K562 (cell line): ENCODE measurements around the gene SHROOM3. TPM values are rescaled to one million over a fixed set of nuclear protein-coding genes. Genes with fewer than 3 reads are reported as not detected.

Experiments
- ATAC-seq: fragments of 200-7000 bp; cut with Tn5 transposase; 3 replicates; pipeline ENCODE4 v1.9.1; 2020; ENCODE audit warnings: moderate library complexity
- BruUV-seq: library from RNA; stranded (reverse); fragments of 400-500 nt; replicated peaks from 2 replicates; lab custom pipeline; 2021; lab: Mats Ljungman, UMichigan
- CTCF ChIA-PET: fragments of 300-600 bp; formaldehyde crosslinking; extraction: SDS; loops from one replicate; lab custom pipeline; 2021; ENCODE audit warnings: low intra/inter-chr PET ratio; lab: Yijun Ruan, JAX
- POLR2A ChIA-PET: fragments of 300-600, 350-650 bp; sonication (Branson Sonifier 250); formaldehyde crosslinking; extraction: SDS; loops from one replicate; lab custom pipeline; 2021; ENCODE audit warnings: antibody characterized with exemption, inconsistent platforms; lab: Yijun Ruan, JAX
- DNase-seq, 4 experiments: peaks; one replicate each; pipeline versions ENCODE4 v3.0.0 to v3.0.0-alpha.2; 2011 to 2018; ENCODE audit warnings: low spot score in 3 of 4, mixed read lengths in 3 of 4; ENCODE audit errors: extremely low read depth in 1 of 4
- FAIRE-seq: peaks from 2 replicates; lab custom pipeline; 2011; peaks lifted over from hg19 to GRCh38; lab: Jason Lieb, UNC
- H2AFZ ChIP-seq: 2 replicates; pipeline ENCODE4 v1.6.0; 2011; ENCODE audit warnings: low read depth, low read length, control low read depth, inconsistent platforms
- H3K27ac ChIP-seq: fragments of 200-600 bp; 3 replicates; pipeline ENCODE4 v1.8.0; 2011; ENCODE audit warnings: low read depth, mild to moderate bottlenecking, control low read depth, inconsistent platforms, low read length, moderate library complexity, mixed read lengths; ENCODE audit errors: extremely low read depth
- H3K27me3 ChIP-seq, 2 experiments: fragments of 300-600 bp in 1 of 2; 2 replicates in 1 of 2; 3 replicates in 1 of 2; pipeline versions ENCODE4 v1.6.0 to v1.8.0; 2011; ENCODE audit warnings: inconsistent platforms in 2 of 2, low read length in 2 of 2, mild to moderate bottlenecking in 1 of 2, mixed read lengths in 1 of 2, moderate library complexity in 1 of 2; ENCODE audit not compliant: control insufficient read depth in 2 of 2, insufficient read depth in 2 of 2
- H3K36me3 ChIP-seq: fragments of 300-600 bp; 3 replicates; pipeline ENCODE4 v1.8.0; 2011; ENCODE audit warnings: mild to moderate bottlenecking, low read length, inconsistent platforms; ENCODE audit not compliant: control insufficient read depth, insufficient read depth
- H3K4me1 ChIP-seq, 2 experiments: fragments of 200-600 bp in 1 of 2; replicated peaks in 1 of 2; 2 replicates in 1 of 2; 3 replicates in 1 of 2; pipeline versions ENCODE4 v1.5.1 to v1.8.0; 2011; ENCODE audit warnings: inconsistent platforms in 2 of 2, low read length in 2 of 2, mild to moderate bottlenecking in 1 of 2, mixed read lengths in 1 of 2, moderate library complexity in 1 of 2; ENCODE audit not compliant: control insufficient read depth in 2 of 2, insufficient read depth in 2 of 2
- H3K4me2 ChIP-seq: 2 replicates; pipeline ENCODE4 v1.6.1; 2011; ENCODE audit warnings: low read length, control low read depth, inconsistent platforms, mixed read lengths; ENCODE audit not compliant: insufficient read depth
- H3K4me3 ChIP-seq: fragments of 200-600 bp; sonication (generic), shearing (Covaris generic); 2 replicates; pipeline ENCODE4 v1.5.1; 2016; ENCODE audit warnings: control low read depth, inconsistent platforms
- H3K79me2 ChIP-seq: fragments of 200-600 bp; 3 replicates; pipeline ENCODE4 v1.8.0; 2011; ENCODE audit warnings: low read length, inconsistent platforms; ENCODE audit not compliant: control insufficient read depth, insufficient read depth
- H3K9ac ChIP-seq, 2 experiments: 2 replicates each; pipeline versions ENCODE4 v1.6.0 to v1.6.1; 2011; ENCODE audit warnings: low read depth in 2 of 2, low read length in 2 of 2, control low read depth in 1 of 2, inconsistent platforms in 1 of 2, mild to moderate bottlenecking in 1 of 2, mixed read lengths in 1 of 2; ENCODE audit not compliant: insufficient read depth in 1 of 2
- H3K9me1 ChIP-seq: one replicate; pipeline ENCODE4 v1.6.0; 2011; ENCODE audit warnings: inconsistent platforms, mild to moderate bottlenecking, low read length, moderate library complexity; ENCODE audit not compliant: control insufficient read depth, insufficient read depth
- H3K9me3 ChIP-seq: replicated peaks from 2 replicates; pipeline ENCODE4 v1.5.1; 2011; ENCODE audit warnings: low read depth, low read length, inconsistent platforms; ENCODE audit not compliant: control insufficient read depth, insufficient read depth
- H4K20me1 ChIP-seq: replicated peaks from 2 replicates; pipeline ENCODE4 v1.6.1; 2011; ENCODE audit warnings: low read length, inconsistent platforms, mixed read lengths; ENCODE audit not compliant: control insufficient read depth, insufficient read depth
- HDAC1 ChIP-seq, 2 experiments: fragments of 450-650 bp; IDR thresholded peaks; 2 replicates each; pipeline ENCODE4 v1.6.1; 2016 to 2017; ENCODE audit warnings: inconsistent platforms in 1 of 2, mild to moderate bottlenecking in 1 of 2, moderate library complexity in 1 of 2
- HEY1 ChIP-seq: fragments of 250-450 bp; sonication (Bioruptor Pico); IDR thresholded peaks from 2 replicates; pipeline ENCODE4 v1.5.0; 2020; ENCODE audit warnings: mild to moderate bottlenecking, moderate library complexity, borderline replicate concordance
- HIVEP1 ChIP-seq: fragments of 250-450 bp; sonication (Bioruptor Pico); IDR thresholded peaks from 2 replicates; pipeline ENCODE4 v1.4.0; 2020; ENCODE audit warnings: mild to moderate bottlenecking
- MYC ChIP-seq, 2 experiments: fragments of 250-450 bp in 1 of 2; sonication (Bioruptor Pico) in 1 of 2; IDR thresholded peaks; 2 replicates each; pipeline versions ENCODE4 v1.5.1 to v1.6.1; 2012 to 2021; ENCODE audit warnings: low read depth in 2 of 2, borderline replicate concordance in 1 of 2, improper control_type of control experiment in 1 of 2, low read length in 1 of 2, mild to moderate bottlenecking in 1 of 2, moderate library complexity in 1 of 2
- NFE2 ChIP-seq: IDR thresholded peaks from 2 replicates; pipeline ENCODE4 v1.6.1; 2014; ENCODE audit warnings: antibody characterized with exemption, low read depth
- ZNF124 ChIP-seq: sonication (generic); formaldehyde crosslinking; IDR thresholded peaks from 2 replicates; pipeline ENCODE4 v1.8.1; 2022; ENCODE audit warnings: missing genetic modification reagents
- WGBS: fragments of 100-300 bp; shearing (Covaris generic); methylation state at CpG from one replicate; pipeline ENCODE4 v1.1.6; 2016; ENCODE audit warnings: low coverage, mixed read lengths; ENCODE audit not compliant: insufficient coverage; ENCODE audit errors: missing lambda C conversion rate; 5-methylcytosine and 5-hydroxymethylcytosine counted together
- in situ Hi-C: fragments of 300-500 bp; cut with MboI; formaldehyde crosslinking; loops from 4 replicates; pipeline ENCODE4 v1.15.0; 2018; ENCODE audit warnings: inconsistent platforms, mixed read lengths
- intact Hi-C: fragments of 100-400 bp; cut with micrococcal nuclease; formaldehyde crosslinking; loops from 2 replicates; pipeline ENCODE4 v1.14.2; 2022
- polyA plus RNA-seq, 8 experiments: library from polyadenylated mRNA; depleted of rRNA in 4 of 8; stranded (reverse) in 5 of 8; unstranded in 3 of 8; fragments of >200 nt; fragmentation: Nextera tagmentation in 2 of 8; fragmentation: Illumina TruSeq in 1 of 8; extraction: Ambion mirVana in 2 of 8; extraction: Trizol in 1 of 8; gene quantifications; 2 replicates each; pipeline versions ENCODE4 v1.2.1 to v1.2.3, GENCODE V29; 2011 to 2014; ENCODE audit warnings: inconsistent platforms in 1 of 8, missing spikeins in 1 of 8
- total RNA-seq, 7 experiments: library from RNA; depleted of rRNA in 6 of 7; stranded (reverse); fragments of >200 nt in 6 of 7; fragmentation: Illumina TruSeq in 2 of 7; extraction: Trizol in 2 of 7; gene quantifications; 2 replicates each; pipeline versions ENCODE4 v1.2.1 to v1.2.3, GENCODE V29; 2011 to 2021; ENCODE audit warnings: low replicate concordance in 1 of 7
- TF ChIP-seq, protein P1 (sequence below): sonication (generic); formaldehyde crosslinking; IDR thresholded peaks from 2 replicates; pipeline ENCODE4 v1.4.0; 2020; ENCODE audit warnings: mild to moderate bottlenecking, missing genetic modification reagents
- TF ChIP-seq, protein P2 (sequence below), 2 experiments: fragments of 450-650 bp; formaldehyde crosslinking in 1 of 2; IDR thresholded peaks; 2 replicates each; pipeline versions ENCODE4 v1.4.0 to v1.6.1; 2014 to 2020; ENCODE audit warnings: mild to moderate bottlenecking in 2 of 2, borderline replicate concordance in 1 of 2, low read depth in 1 of 2
- TF ChIP-seq, protein P3 (sequence below): fragments of 450-650 bp; IDR thresholded peaks from 2 replicates; pipeline ENCODE4 v1.6.1; 2016; ENCODE audit warnings: missing biosample characterization, missing genetic modification characterization

The SHROOM3 gene
- total and polyA plus RNA-seq, 9 of the 15 experiments (the other 6 are each of a cell fraction or from before 2014, with no cell fraction given): 0.01 to 0.07 TPM; not detected in 7

DNA sequence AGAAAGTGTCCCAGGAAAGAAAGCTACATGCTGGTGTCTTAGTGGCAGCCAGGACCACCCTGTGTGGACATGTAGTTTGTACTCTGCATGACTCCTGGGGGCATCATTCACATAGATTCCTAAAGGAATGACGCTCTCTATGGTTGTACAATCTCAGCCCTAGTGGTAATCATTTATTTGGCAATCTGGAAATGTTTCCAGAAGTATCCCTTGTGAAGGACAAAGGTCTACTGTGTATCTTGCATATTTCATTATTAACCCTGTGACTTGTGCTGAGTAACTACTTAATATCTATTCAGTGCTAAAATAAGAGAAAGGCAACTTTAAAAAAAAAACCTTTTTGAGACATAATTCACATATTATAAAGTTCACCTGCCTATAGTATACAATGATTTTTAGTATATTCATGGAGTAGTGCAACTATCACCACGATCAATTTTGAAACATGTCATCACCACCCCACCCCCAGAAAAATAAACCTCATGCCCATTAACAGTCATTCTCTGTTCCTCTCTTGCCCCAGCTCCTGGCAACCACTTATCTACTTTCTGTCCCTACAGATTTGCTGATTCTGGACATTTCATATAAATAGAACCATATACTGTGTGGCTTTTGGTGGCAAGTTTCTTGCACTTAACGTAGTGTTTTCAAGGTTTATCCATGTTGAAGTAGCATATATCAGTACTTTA, 51.7 kb downstream of the SHROOM3 start:
- POLR2A ChIA-PET: no interaction called here
- H3K4me1 ChIP-seq: no peaks in the 10 kb centered on the region
- H3K79me2 ChIP-seq: no peaks in the 10 kb centered on the region
- no peaks in the 10 kb centered on the region for H4K20me1 ChIP-seq
- ATAC-seq (no peak), FAIRE-seq (no peak), DNase-seq (no peak)
- H3K9me3 ChIP-seq: no peaks in the 10 kb centered on the region
- no peak overlapping the region for H3K27ac ChIP-seq
- intact Hi-C loops (no loop called here), in situ Hi-C loops (no loop called here)
- H3K27me3 ChIP-seq: peaks cover 0 to 3% of the 10 kb centered on the region in 2 experiments; a peak in 2 of 5 replicates
- CTCF ChIA-PET: no interaction called here
- H3K9me1 ChIP-seq: no peaks in the 10 kb centered on the region
- BruUV-seq: no TSS peak
- H3K4me3 ChIP-seq: no peak overlapping the region
- H3K4me2 ChIP-seq: no peak overlapping the region
- no peak overlapping the region for H2AFZ ChIP-seq
- H3K9ac ChIP-seq: no peak overlapping the region
- 0% methylated on average over 3 of the region's 3 CpGs for WGBS
- no peaks in the 10 kb centered on the region for H3K36me3 ChIP-seq
- TF ChIP-seq, protein P1, sequence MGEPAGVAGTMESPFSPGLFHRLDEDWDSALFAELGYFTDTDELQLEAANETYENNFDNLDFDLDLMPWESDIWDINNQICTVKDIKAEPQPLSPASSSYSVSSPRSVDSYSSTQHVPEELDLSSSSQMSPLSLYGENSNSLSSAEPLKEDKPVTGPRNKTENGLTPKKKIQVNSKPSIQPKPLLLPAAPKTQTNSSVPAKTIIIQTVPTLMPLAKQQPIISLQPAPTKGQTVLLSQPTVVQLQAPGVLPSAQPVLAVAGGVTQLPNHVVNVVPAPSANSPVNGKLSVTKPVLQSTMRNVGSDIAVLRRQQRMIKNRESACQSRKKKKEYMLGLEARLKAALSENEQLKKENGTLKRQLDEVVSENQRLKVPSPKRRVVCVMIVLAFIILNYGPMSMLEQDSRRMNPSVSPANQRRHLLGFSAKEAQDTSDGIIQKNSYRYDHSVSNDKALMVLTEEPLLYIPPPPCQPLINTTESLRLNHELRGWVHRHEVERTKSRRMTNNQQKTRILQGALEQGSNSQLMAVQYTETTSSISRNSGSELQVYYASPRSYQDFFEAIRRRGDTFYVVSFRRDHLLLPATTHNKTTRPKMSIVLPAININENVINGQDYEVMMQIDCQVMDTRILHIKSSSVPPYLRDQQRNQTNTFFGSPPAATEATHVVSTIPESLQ (CRISPR knock-in tag): no peak
- TF ChIP-seq MYC (IDR thresholded peaks at IDR 0.05; ENCODE audit: low read depth, low read length) (no peak), MYC (CRISPR knock-in tag; IDR thresholded peaks at IDR 0.05; ENCODE audit: borderline replicate concordance, low read depth) (no peak), HDAC1 (IDR thresholded peaks at IDR 0.05) (no peak), NFE2 (no peak), HEY1 (CRISPR knock-in tag) (no peak), HIVEP1 (CRISPR knock-in tag) (no peak), ZNF124 (CRISPR knock-in tag) (no peak)
- TF ChIP-seq, protein P2, sequence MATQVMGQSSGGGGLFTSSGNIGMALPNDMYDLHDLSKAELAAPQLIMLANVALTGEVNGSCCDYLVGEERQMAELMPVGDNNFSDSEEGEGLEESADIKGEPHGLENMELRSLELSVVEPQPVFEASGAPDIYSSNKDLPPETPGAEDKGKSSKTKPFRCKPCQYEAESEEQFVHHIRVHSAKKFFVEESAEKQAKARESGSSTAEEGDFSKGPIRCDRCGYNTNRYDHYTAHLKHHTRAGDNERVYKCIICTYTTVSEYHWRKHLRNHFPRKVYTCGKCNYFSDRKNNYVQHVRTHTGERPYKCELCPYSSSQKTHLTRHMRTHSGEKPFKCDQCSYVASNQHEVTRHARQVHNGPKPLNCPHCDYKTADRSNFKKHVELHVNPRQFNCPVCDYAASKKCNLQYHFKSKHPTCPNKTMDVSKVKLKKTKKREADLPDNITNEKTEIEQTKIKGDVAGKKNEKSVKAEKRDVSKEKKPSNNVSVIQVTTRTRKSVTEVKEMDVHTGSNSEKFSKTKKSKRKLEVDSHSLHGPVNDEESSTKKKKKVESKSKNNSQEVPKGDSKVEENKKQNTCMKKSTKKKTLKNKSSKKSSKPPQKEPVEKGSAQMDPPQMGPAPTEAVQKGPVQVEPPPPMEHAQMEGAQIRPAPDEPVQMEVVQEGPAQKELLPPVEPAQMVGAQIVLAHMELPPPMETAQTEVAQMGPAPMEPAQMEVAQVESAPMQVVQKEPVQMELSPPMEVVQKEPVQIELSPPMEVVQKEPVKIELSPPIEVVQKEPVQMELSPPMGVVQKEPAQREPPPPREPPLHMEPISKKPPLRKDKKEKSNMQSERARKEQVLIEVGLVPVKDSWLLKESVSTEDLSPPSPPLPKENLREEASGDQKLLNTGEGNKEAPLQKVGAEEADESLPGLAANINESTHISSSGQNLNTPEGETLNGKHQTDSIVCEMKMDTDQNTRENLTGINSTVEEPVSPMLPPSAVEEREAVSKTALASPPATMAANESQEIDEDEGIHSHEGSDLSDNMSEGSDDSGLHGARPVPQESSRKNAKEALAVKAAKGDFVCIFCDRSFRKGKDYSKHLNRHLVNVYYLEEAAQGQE (IDR thresholded peaks at IDR 0.05; ENCODE audit: borderline replicate concordance): no peak
- TF ChIP-seq, protein P2 (CRISPR knock-in tag; IDR thresholded peaks at IDR 0.05; ENCODE audit: low read depth): no peak
- TF ChIP-seq, protein P3, sequence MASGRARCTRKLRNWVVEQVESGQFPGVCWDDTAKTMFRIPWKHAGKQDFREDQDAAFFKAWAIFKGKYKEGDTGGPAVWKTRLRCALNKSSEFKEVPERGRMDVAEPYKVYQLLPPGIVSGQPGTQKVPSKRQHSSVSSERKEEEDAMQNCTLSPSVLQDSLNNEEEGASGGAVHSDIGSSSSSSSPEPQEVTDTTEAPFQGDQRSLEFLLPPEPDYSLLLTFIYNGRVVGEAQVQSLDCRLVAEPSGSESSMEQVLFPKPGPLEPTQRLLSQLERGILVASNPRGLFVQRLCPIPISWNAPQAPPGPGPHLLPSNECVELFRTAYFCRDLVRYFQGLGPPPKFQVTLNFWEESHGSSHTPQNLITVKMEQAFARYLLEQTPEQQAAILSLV: no peak
